HL-60 (cell line): ENCODE results near the gene USH2A.

ENCODE experiments used
- POLR2AphosphoS5 ChIP-seq: IDR thresholded peaks from 2 replicates; pipeline ENCODE4 v1.6.1; 2012; ENCODE audit warnings: low read depth
- TF ChIP-seq, protein P1 (sequence below): IDR thresholded peaks from one replicate; pipeline ENCODE4 v1.5.1; 2011; ENCODE audit warnings: low read length, control low read depth, inconsistent platforms; ENCODE audit not compliant: insufficient read depth
- TF ChIP-seq, protein P2 (sequence below): IDR thresholded peaks from 2 replicates; pipeline ENCODE4 v1.6.1; 2012; ENCODE audit warnings: low read depth; ENCODE audit not compliant: insufficient replicate concordance

DNA sequence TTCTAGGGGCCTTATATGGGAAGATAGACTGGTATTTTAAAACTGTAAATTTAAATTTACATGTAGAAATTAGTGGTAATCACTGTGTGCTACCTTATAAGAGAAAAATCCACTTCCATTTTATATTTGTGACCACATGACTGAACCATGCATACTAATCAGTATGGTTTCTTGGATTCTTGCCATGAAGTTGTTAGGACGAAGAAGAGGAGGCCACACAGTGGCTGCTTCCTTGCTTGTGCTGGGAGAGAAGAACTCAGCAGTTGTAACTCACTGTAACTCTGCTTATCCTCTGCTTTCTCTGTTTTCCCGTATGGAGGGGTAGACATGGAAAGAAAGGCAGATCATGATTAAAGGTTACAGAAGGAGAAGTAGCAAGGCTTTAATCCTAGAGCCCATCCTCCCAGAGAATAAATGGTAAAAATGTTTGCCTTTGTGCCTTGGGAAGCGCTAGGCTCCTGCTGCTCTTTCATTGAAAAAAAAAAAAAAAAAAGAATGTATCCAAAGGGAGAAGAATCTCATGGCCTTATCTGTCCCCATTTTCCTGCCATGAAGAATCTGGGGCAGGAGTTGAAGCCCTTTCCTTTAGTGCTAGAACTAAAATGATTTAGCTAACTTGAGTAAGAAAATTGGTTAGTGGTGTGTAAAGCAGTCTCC lies 823.7 kb downstream of the USH2A start:
- TF ChIP-seq, protein P1, sequence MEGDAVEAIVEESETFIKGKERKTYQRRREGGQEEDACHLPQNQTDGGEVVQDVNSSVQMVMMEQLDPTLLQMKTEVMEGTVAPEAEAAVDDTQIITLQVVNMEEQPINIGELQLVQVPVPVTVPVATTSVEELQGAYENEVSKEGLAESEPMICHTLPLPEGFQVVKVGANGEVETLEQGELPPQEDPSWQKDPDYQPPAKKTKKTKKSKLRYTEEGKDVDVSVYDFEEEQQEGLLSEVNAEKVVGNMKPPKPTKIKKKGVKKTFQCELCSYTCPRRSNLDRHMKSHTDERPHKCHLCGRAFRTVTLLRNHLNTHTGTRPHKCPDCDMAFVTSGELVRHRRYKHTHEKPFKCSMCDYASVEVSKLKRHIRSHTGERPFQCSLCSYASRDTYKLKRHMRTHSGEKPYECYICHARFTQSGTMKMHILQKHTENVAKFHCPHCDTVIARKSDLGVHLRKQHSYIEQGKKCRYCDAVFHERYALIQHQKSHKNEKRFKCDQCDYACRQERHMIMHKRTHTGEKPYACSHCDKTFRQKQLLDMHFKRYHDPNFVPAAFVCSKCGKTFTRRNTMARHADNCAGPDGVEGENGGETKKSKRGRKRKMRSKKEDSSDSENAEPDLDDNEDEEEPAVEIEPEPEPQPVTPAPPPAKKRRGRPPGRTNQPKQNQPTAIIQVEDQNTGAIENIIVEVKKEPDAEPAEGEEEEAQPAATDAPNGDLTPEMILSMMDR, result no peak
- TF ChIP-seq, protein P2, sequence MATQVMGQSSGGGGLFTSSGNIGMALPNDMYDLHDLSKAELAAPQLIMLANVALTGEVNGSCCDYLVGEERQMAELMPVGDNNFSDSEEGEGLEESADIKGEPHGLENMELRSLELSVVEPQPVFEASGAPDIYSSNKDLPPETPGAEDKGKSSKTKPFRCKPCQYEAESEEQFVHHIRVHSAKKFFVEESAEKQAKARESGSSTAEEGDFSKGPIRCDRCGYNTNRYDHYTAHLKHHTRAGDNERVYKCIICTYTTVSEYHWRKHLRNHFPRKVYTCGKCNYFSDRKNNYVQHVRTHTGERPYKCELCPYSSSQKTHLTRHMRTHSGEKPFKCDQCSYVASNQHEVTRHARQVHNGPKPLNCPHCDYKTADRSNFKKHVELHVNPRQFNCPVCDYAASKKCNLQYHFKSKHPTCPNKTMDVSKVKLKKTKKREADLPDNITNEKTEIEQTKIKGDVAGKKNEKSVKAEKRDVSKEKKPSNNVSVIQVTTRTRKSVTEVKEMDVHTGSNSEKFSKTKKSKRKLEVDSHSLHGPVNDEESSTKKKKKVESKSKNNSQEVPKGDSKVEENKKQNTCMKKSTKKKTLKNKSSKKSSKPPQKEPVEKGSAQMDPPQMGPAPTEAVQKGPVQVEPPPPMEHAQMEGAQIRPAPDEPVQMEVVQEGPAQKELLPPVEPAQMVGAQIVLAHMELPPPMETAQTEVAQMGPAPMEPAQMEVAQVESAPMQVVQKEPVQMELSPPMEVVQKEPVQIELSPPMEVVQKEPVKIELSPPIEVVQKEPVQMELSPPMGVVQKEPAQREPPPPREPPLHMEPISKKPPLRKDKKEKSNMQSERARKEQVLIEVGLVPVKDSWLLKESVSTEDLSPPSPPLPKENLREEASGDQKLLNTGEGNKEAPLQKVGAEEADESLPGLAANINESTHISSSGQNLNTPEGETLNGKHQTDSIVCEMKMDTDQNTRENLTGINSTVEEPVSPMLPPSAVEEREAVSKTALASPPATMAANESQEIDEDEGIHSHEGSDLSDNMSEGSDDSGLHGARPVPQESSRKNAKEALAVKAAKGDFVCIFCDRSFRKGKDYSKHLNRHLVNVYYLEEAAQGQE, result no peak
- no peak for TF ChIP-seq POLR2AphosphoS5
